Placental pericyte (primary cell): ENCODE measurements around the gene STK25. TPM values are rescaled to one million over a fixed set of nuclear protein-coding genes. Genes with fewer than 3 reads are reported as not detected.

Experiments
- small RNA-seq: library from RNA; depleted of rRNA; stranded (forward); fragments of <200 nt; gene quantifications from one replicate; pipeline ENCODE3, GENCODE V24; 2012; ENCODE audit warnings: low replicate concordance
- total RNA-seq: library from RNA; depleted of rRNA; stranded (reverse); fragments of >200 nt; gene quantifications from 2 replicates; pipeline ENCODE4 v1.2.3, GENCODE V29; 2012

The STK25 gene
- total RNA-seq, result 240 and 272 TPM in 2 replicates

GRCh38 chr2:241508240-241509154 lies at the start of gene STK25:
Gene STK25, minus strand, starts transcription at chr2:241508584. Its CDS starts 549 bp downstream, at chr2:241508035.

Small RNA genes lying within 50 kb of the gene (small RNA-seq; reads per million reads assigned to genes)
- gene MIR3133, result not detected

Other genes with a start within 250 kb of the STK25 start
- 844 and 1,772 TPM in 2 replicates for gene HDLBP, start 192.9 kb downstream of the STK25 start, total RNA-seq
- gene SEPTIN2, start 192.7 kb downstream of the STK25 start, total RNA-seq, result 339 and 470 TPM in 2 replicates
- gene FARP2, start 152.3 kb downstream of the STK25 start, total RNA-seq, result 24.5 and 41.7 TPM in 2 replicates
- gene BOK, start 50.2 kb upstream of the STK25 start, total RNA-seq, result 37.4 and 37.9 TPM in 2 replicates
- gene THAP4, start 128.6 kb upstream of the STK25 start, total RNA-seq, result 50.8 and 62.6 TPM in 2 replicates
- gene ATG4B, start 129.1 kb upstream of the STK25 start, total RNA-seq, result 61.7 and 72.2 TPM in 2 replicates
- gene DTYMK, start 178.2 kb upstream of the STK25 start, total RNA-seq, result 7.4 and 58.7 TPM in 2 replicates
- 12.7 and 18.8 TPM in 2 replicates for gene ING5, start 193.5 kb upstream of the STK25 start, total RNA-seq
- gene D2HGDH, start 226.0 kb upstream of the STK25 start, total RNA-seq, result 15.8 and 22.8 TPM in 2 replicates